ENCODE data around the gene KHNYN.
A peak's percentile ranks its signal among the peaks of the same experiment; 100 is the strongest.

Gene KHNYN

GRCh38 chr14:24440606-24441399 lies 11.0 kb downstream of the KHNYN start:
- TF ChIP-seq TAF1 (IDR thresholded peaks at IDR 0.05; ENCODE audit: low read depth) (no peak), RAD21 (IDR thresholded peaks at IDR 0.05; ENCODE audit: low read depth) (no peak), CEBPB (IDR thresholded peaks at IDR 0.05) (no peak), NFIC (IDR thresholded peaks at IDR 0.05) (no peak), ZBTB7A (IDR thresholded peaks at IDR 0.05; ENCODE audit: low read depth) (no peak), USF1 (IDR thresholded peaks at IDR 0.05) (no peak)

- TF ChIP-seq EP300 (IDR thresholded peaks at IDR 0.05; ENCODE audit: borderline replicate concordance) = no peak
- no peak for TF ChIP-seq CEBPB (IDR thresholded peaks at IDR 0.05)
- TF ChIP-seq CREB1 (IDR thresholded peaks at IDR 0.05; ENCODE audit: low read depth) = no peak
- TF ChIP-seq RAD21 (IDR thresholded peaks at IDR 0.05; ENCODE audit: low read depth) = no peak
- no peak for TF ChIP-seq TEAD4 (IDR thresholded peaks at IDR 0.05)
- TF ChIP-seq USF1 (IDR thresholded peaks at IDR 0.05) = no peak
- TF ChIP-seq YY1 (IDR thresholded peaks at IDR 0.05; ENCODE audit: low read depth) = no peak
- no peak for TF ChIP-seq FOXM1 (IDR thresholded peaks at IDR 0.05; ENCODE audit: borderline replicate concordance, low read depth)
- no peak for TF ChIP-seq TCF12 (IDR thresholded peaks at IDR 0.05; ENCODE audit: low read depth)
- no peak for TF ChIP-seq MAX (IDR thresholded peaks at IDR 0.05)
- no peak for TF ChIP-seq TAF1 (IDR thresholded peaks at IDR 0.05; ENCODE audit: low read depth)
- no peak for TF ChIP-seq ZBTB7A (IDR thresholded peaks at IDR 0.05; ENCODE audit: low read depth)
These were observed 11.7 kb downstream of the KHNYN start for GRCh38 chr14:24441485-24441884.

DNA sequence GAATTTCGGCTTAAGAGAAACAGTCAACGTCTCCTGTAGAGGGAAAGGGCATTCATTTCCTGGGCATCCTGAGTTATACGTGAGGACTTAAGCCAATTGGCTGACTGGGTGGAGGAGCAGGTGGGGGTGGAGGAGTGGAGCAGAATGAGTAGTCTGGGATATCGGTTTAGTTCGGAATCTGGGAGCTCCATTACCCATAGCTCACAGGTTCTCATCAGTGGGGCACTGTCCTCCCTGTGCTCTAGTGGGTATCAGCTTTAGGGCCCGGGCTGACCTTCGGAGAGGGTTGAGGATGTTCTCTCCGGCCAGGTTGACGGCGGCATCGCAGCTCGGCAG lies 12.1 kb downstream of the KHNYN start:
- TF ChIP-seq RAD21 (IDR thresholded peaks at IDR 0.05; ENCODE audit: low read depth) (no peak), TAF1 (IDR thresholded peaks at IDR 0.05; ENCODE audit: low read depth) (no peak), FOXM1 (IDR thresholded peaks at IDR 0.05; ENCODE audit: borderline replicate concordance, low read depth) (no peak), YY1 (IDR thresholded peaks at IDR 0.05; ENCODE audit: low read depth) (no peak; the same call in 1 of the 2 replicates), TEAD4 (IDR thresholded peaks at IDR 0.05) (no peak), USF1 (IDR thresholded peaks at IDR 0.05) (no peak)
- TF ChIP-seq, protein P1, sequence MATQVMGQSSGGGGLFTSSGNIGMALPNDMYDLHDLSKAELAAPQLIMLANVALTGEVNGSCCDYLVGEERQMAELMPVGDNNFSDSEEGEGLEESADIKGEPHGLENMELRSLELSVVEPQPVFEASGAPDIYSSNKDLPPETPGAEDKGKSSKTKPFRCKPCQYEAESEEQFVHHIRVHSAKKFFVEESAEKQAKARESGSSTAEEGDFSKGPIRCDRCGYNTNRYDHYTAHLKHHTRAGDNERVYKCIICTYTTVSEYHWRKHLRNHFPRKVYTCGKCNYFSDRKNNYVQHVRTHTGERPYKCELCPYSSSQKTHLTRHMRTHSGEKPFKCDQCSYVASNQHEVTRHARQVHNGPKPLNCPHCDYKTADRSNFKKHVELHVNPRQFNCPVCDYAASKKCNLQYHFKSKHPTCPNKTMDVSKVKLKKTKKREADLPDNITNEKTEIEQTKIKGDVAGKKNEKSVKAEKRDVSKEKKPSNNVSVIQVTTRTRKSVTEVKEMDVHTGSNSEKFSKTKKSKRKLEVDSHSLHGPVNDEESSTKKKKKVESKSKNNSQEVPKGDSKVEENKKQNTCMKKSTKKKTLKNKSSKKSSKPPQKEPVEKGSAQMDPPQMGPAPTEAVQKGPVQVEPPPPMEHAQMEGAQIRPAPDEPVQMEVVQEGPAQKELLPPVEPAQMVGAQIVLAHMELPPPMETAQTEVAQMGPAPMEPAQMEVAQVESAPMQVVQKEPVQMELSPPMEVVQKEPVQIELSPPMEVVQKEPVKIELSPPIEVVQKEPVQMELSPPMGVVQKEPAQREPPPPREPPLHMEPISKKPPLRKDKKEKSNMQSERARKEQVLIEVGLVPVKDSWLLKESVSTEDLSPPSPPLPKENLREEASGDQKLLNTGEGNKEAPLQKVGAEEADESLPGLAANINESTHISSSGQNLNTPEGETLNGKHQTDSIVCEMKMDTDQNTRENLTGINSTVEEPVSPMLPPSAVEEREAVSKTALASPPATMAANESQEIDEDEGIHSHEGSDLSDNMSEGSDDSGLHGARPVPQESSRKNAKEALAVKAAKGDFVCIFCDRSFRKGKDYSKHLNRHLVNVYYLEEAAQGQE (IDR thresholded peaks at IDR 0.05; ENCODE audit: low read depth) = no peak

GRCh38 chr14:24442240-24443052 lies 12.7 kb downstream of the KHNYN start, which contains the start of gene SDR39U1:
Gene SDR39U1, minus strand, starts transcription at chr14:24442776. Its CDS starts 7 bp downstream, at chr14:24442769.
- TF ChIP-seq FOXM1 (IDR thresholded peaks at IDR 0.05; ENCODE audit: borderline replicate concordance, low read depth) (no peak), TEAD4 (IDR thresholded peaks at IDR 0.05) (no peak), NFIC (IDR thresholded peaks at IDR 0.05) (no peak), MAX (IDR thresholded peaks at IDR 0.05) (peak; percentile 70), ZBTB7A (IDR thresholded peaks at IDR 0.05; ENCODE audit: low read depth) (no peak), TAF1 (IDR thresholded peaks at IDR 0.05; ENCODE audit: low read depth) (peak; percentile 39; the same call in 1 of the 2 replicates), USF1 (IDR thresholded peaks at IDR 0.05) (peak; percentile 94), CEBPB (IDR thresholded peaks at IDR 0.05) (0 out of 2 replicates have a peak, but pooled peaks have one; percentile 5), TCF12 (IDR thresholded peaks at IDR 0.05; ENCODE audit: low read depth) (0 out of 2 replicates have a peak, but pooled peaks have one; percentile 20), EP300 (IDR thresholded peaks at IDR 0.05; ENCODE audit: borderline replicate concordance) (no peak), YY1 (IDR thresholded peaks at IDR 0.05; ENCODE audit: low read depth) (peak; percentile 11; the same call in 1 of the 2 replicates), EGR1 (IDR thresholded peaks at IDR 0.05) (no peak), CREB1 (IDR thresholded peaks at IDR 0.05; ENCODE audit: low read depth) (no peak; the same call in 1 of the 2 replicates), RAD21 (IDR thresholded peaks at IDR 0.05; ENCODE audit: low read depth) (no peak)
- TF ChIP-seq, protein P1 (IDR thresholded peaks at IDR 0.05; ENCODE audit: low read depth) = no peak

All from Ishikawa (cell line).